MM.1S (cell line): ENCODE measurements around the gene ADAM10.

Experiments used
- DNase-seq: peaks from one replicate; pipeline ENCODE4 v3.0.0-alpha.2; 2015
- H2AFZ ChIP-seq: fragments of 300-600 bp; sonication (generic); 2 replicates; pipeline ENCODE4 v1.6.0; 2016; ENCODE audit warnings: antibody characterized with exemption, low read length
- H3F3A ChIP-seq: fragments of 300-600 bp; sonication (generic); 2 replicates; pipeline ENCODE4 v1.6.1; 2016; ENCODE audit warnings: mild to moderate bottlenecking, antibody characterized with exemption, low read length, moderate library complexity, mixed read lengths; ENCODE audit not compliant: insufficient read depth
- H3K27ac ChIP-seq: fragments of 300-600 bp; sonication (generic); 2 replicates; pipeline ENCODE4 v1.5.1; 2016; ENCODE audit warnings: mild to moderate bottlenecking, low read length
- H3K27me3 ChIP-seq: fragments of 300-600 bp; sonication (generic); replicated peaks from 2 replicates; pipeline ENCODE4 v1.6.0; 2016; ENCODE audit warnings: low read length; ENCODE audit not compliant: insufficient read depth
- H3K36me3 ChIP-seq: fragments of 300-600 bp; sonication (generic); replicated peaks from 2 replicates; pipeline ENCODE4 v1.6.1; 2016; ENCODE audit warnings: mild to moderate bottlenecking, low read length, mixed read lengths; ENCODE audit not compliant: insufficient read depth
- H3K4me1 ChIP-seq: fragments of 300-600 bp; sonication (generic); 2 replicates; pipeline ENCODE4 v1.6.1; 2016; ENCODE audit warnings: low read length, mixed read lengths
- H3K4me2 ChIP-seq: fragments of 300-600 bp; sonication (generic); 2 replicates; pipeline ENCODE4 v1.6.0; 2016; ENCODE audit warnings: low read depth, low read length
- H3K4me3 ChIP-seq: fragments of 300-600 bp; sonication (generic); 2 replicates; pipeline ENCODE4 v1.5.1; 2016; ENCODE audit warnings: low read length, mixed read lengths
- H3K79me2 ChIP-seq: fragments of 300-600 bp; sonication (generic); 2 replicates; pipeline ENCODE4 v1.6.1; 2016; ENCODE audit warnings: mixed run types, low read length, mixed read lengths
- H3K9ac ChIP-seq: fragments of 300-600 bp; sonication (generic); 2 replicates; pipeline ENCODE4 v1.6.1; 2016; ENCODE audit warnings: low read length, mixed read lengths
- H3K9me2 ChIP-seq: fragments of 300-600 bp; sonication (generic); replicated peaks from 2 replicates; pipeline ENCODE4 v1.6.1; 2016; ENCODE audit warnings: mild to moderate bottlenecking, low read length, mixed read lengths; ENCODE audit not compliant: insufficient read depth
- H3K9me3 ChIP-seq: fragments of 300-600 bp; sonication (generic); replicated peaks from 2 replicates; pipeline ENCODE4 v1.6.1; 2016; ENCODE audit warnings: mild to moderate bottlenecking, low read length, mixed read lengths; ENCODE audit not compliant: insufficient read depth
- H4K20me1 ChIP-seq: fragments of 300-600 bp; sonication (generic); 2 replicates; pipeline ENCODE4 v1.6.1; 2016; ENCODE audit warnings: mild to moderate bottlenecking, low read length, moderate library complexity, mixed read lengths; ENCODE audit not compliant: insufficient read depth
- CTCF ChIP-seq: fragments of 300-600 bp; sonication (generic); IDR thresholded peaks from 2 replicates; pipeline ENCODE4 v1.5.1; 2016; ENCODE audit warnings: antibody characterized with exemption, low read length, mixed read lengths
- EZH2 ChIP-seq: fragments of 300-600 bp; sonication (generic); optimal IDR thresholded peaks from 2 replicates; pipeline ENCODE3; 2017; ENCODE audit warnings: low read depth, mild to moderate bottlenecking, antibody characterized with exemption, low read length, mixed read lengths
- EZH2phosphoT487 ChIP-seq: fragments of 300-600 bp; sonication (generic); IDR thresholded peaks from 2 replicates; pipeline ENCODE4 v1.6.1; 2018; ENCODE audit warnings: antibody characterized with exemption, low read length

Gene ADAM10

DNA sequence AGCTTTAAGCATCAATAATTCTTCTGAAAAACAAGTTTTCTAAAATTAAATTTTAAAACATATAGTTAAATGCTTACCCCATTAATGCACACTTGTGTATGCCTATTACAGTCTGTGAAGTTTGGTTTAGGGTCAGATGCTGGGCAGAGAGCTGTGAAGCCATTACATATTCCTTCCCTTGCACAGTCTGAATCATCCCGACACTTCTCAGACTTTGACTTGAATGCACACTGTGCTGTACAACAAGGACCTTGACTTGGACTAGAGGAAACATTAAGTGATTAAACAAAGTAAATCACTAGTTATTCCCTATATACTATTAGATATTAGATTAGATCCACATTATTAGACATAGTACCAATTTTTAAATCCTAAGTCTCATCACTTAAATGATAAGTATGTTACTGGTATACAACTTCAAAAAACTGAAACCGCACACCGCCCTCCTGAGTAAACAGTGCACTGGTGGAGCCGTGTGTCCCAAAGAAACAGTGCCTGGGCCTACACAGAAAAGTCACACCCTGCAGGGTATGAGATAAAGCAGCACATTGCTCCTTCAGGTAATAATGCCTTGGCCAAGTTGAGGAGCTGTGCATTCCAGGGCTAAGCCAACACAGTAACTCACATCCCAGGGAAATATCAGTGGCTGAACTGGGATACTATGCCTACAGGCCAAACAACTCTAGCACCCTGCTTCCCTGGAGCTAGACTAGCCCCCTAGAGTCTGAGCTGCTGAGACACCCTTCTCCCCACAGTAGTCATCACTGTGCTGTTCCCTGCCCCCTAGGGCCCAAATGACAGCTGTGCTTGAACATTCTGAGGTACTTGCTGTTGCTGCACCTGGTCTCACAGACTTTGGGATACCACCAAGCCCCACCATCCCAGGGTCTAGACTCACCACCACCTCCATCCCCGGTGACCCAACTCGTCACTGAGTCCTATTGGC lies 137.5 kb downstream of the ADAM10 start:
- DNase-seq: no peak
- H3K27me3 ChIP-seq: no peaks in the 10 kb centered on the region
- H3F3A ChIP-seq: no peaks in the 10 kb centered on the region
- H3K9me2 ChIP-seq: no peaks in the 10 kb centered on the region
- H3K36me3 ChIP-seq: peaks cover 32% of the 10 kb centered on the region
- H3K4me3 ChIP-seq: no peak overlapping the region
- peaks cover 63% of the 10 kb centered on the region for H3K79me2 ChIP-seq
- TF ChIP-seq EZH2phosphoT487: no peak
- TF ChIP-seq CTCF: no peak
- TF ChIP-seq EZH2: no peak
- H3K4me1 ChIP-seq: no peaks in the 10 kb centered on the region; the same call in 1 of the 2 replicates
- no peaks in the 10 kb centered on the region for H4K20me1 ChIP-seq
- no peak overlapping the region for H3K27ac ChIP-seq
- no peaks in the 10 kb centered on the region for H3K9me3 ChIP-seq
- no peak overlapping the region for H3K9ac ChIP-seq
- no peak overlapping the region for H3K4me2 ChIP-seq
- no peak overlapping the region for H2AFZ ChIP-seq

DNA sequence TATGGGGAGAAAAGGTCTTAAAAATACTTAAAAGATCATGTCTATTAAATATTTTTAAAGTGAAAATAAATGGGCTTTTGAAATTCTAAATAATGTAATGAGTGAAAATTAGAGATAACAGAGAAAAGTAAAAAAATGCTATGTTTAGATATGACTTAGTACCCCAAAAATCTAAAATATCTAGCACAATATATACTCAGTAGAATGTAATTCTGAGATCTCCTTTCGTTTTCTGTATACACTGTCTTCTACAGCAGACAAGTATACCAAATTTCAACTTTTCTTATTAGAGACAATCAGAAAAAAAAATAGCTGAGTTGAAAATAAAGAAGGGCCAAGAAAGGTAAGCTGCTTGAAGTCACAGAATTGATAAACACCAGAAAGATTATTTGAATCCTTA lies 140.8 kb downstream of the ADAM10 start:
- H3K27ac ChIP-seq: no peak overlapping the region
- DNase-seq: no peak

DNA sequence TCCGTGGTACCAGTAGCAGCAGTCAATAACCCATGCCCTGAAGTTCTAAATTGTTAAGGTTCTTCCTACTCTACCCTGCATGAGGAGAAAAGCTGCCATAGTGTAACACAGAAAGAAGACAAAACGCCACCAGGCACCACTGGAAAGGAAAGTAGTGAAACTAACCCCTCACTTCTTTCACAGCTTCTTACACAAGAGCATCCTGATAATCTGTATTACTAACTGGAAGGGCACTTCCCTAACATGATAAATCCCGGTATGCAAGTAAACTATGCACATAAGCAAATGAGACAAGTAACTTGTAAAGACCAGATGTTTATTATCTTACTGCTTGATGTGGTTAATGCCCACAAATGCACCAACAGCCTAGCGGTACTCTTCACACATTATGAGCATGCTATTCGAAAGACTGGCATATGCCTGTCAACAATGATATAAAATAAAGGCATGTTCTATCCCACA lies 141.3 kb downstream of the ADAM10 start:
- TF ChIP-seq EZH2phosphoT487 (no peak), CTCF (no peak), EZH2 (no peak)
- Histone ChIP-seq H2AFZ (no peak overlapping the region), H3K9me2 (no peaks in the 10 kb centered on the region), H3K4me2 (no peak overlapping the region), H3K9ac (no peak overlapping the region), H4K20me1 (no peaks in the 10 kb centered on the region), H3K27me3 (no peaks in the 10 kb centered on the region), H3F3A (no peaks in the 10 kb centered on the region), H3K4me3 (no peak overlapping the region), H3K9me3 (no peaks in the 10 kb centered on the region), H3K79me2 (peaks cover 42% of the 10 kb centered on the region), H3K36me3 (peaks cover 21% of the 10 kb centered on the region), H3K27ac (no peak overlapping the region), H3K4me1 (no peaks in the 10 kb centered on the region; the same call in 1 of the 2 replicates)
- DNase-seq: no peak

More for the DNA sequence above, 140.8 kb downstream of the ADAM10 start:
- no peak overlapping the region for H2AFZ ChIP-seq
- H3F3A ChIP-seq: no peaks in the 10 kb centered on the region
- H3K4me2 ChIP-seq: no peak overlapping the region
- peaks cover 48% of the 10 kb centered on the region for H3K79me2 ChIP-seq
- no peaks in the 10 kb centered on the region for H4K20me1 ChIP-seq
- TF ChIP-seq CTCF: no peak
- TF ChIP-seq EZH2phosphoT487: no peak
- no peak for TF ChIP-seq EZH2
- H3K27me3 ChIP-seq: no peaks in the 10 kb centered on the region
- no peaks in the 10 kb centered on the region for H3K9me3 ChIP-seq
- no peaks in the 10 kb centered on the region for H3K9me2 ChIP-seq
- H3K9ac ChIP-seq: no peak overlapping the region
- H3K4me3 ChIP-seq: no peak overlapping the region
- no peaks in the 10 kb centered on the region; the same call in 1 of the 2 replicates for H3K4me1 ChIP-seq
- peaks cover 23% of the 10 kb centered on the region for H3K36me3 ChIP-seq
